ENCODE data around the gene NBPF9.
"Not testable (repeated sequence)": the region's sequence is repeated elsewhere in the genome, so short reads cannot be mapped to it uniquely, and the experiment has no call there.

The NBPF9 gene

GRCh38 chr1:149103109-149104081 lies at the start of gene NBPF9:
Gene NBPF9, minus strand, starts transcription at chr1:149103551. Its CDS starts 21,412 bp downstream, at chr1:149082139.
- DNase-seq = not testable (repeated sequence)

GRCh38 chr1:149149909-149150308 lies 46.6 kb upstream of the NBPF9 start:
- not testable (repeated sequence) for DNase-seq

- not testable (repeated sequence) for DNase-seq
These were observed 34.2 kb upstream of the NBPF9 start for GRCh38 chr1:149137585-149137984.

- not testable (repeated sequence) for DNase-seq
These were observed 27.6 kb upstream of the NBPF9 start for GRCh38 chr1:149130938-149131337.

- not testable (repeated sequence) for DNase-seq
These were observed 25.9 kb upstream of the NBPF9 start for GRCh38 chr1:149129245-149129644.

- not testable (repeated sequence) for DNase-seq
These were observed 23.3 kb upstream of the NBPF9 start for GRCh38 chr1:149126555-149127145.

GRCh38 chr1:149123948-149124926 lies 20.9 kb upstream of the NBPF9 start:
- DNase-seq = not testable (repeated sequence)

GRCh38 chr1:149112828-149113227 lies 9.5 kb upstream of the NBPF9 start:
- not testable (repeated sequence) for DNase-seq

- DNase-seq = not testable (repeated sequence)
These were observed 7.0 kb upstream of the NBPF9 start for GRCh38 chr1:149110343-149110742.

GRCh38 chr1:149102574-149102973 lies 777 bp downstream of the NBPF9 start:
- not testable (repeated sequence) for DNase-seq

- not testable (repeated sequence) for DNase-seq
These were observed 5.1 kb downstream of the NBPF9 start for GRCh38 chr1:149098276-149098675.

- not testable (repeated sequence) for DNase-seq
These were observed 10.2 kb downstream of the NBPF9 start for GRCh38 chr1:149093155-149093554.

- DNase-seq = not testable (repeated sequence)
These were observed 27.7 kb downstream of the NBPF9 start for GRCh38 chr1:149075505-149076127.

- not testable (repeated sequence) for DNase-seq
These were observed 38.7 kb downstream of the NBPF9 start for GRCh38 chr1:149064611-149065010.

- not testable (repeated sequence) for DNase-seq
These were observed 60.3 kb downstream of the NBPF9 start for GRCh38 chr1:149043056-149043455.

- DNase-seq = not testable (repeated sequence)
These were observed 69.4 kb downstream of the NBPF9 start for GRCh38 chr1:149033916-149034315.

GRCh38 chr1:149024327-149024726 lies 79.0 kb downstream of the NBPF9 start:
- not testable (repeated sequence) for DNase-seq

- not testable (repeated sequence) for DNase-seq
These were observed 84.8 kb downstream of the NBPF9 start for GRCh38 chr1:149018577-149018976.

GRCh38 chr1:149016626-149017025 lies 86.7 kb downstream of the NBPF9 start:
- DNase-seq = not testable (repeated sequence)

- not testable (repeated sequence) for DNase-seq
These were observed 87.8 kb downstream of the NBPF9 start for GRCh38 chr1:149015522-149015921.

- not testable (repeated sequence) for DNase-seq
These were observed 89.8 kb downstream of the NBPF9 start for GRCh38 chr1:149013513-149013912.

GRCh38 chr1:149012599-149012998 lies 90.8 kb downstream of the NBPF9 start:
- DNase-seq = peak; percentile 48

All from MV-4-11 (cell line).